ENCODE data around the gene TRIP11.

TRIP11 gene

DNA sequence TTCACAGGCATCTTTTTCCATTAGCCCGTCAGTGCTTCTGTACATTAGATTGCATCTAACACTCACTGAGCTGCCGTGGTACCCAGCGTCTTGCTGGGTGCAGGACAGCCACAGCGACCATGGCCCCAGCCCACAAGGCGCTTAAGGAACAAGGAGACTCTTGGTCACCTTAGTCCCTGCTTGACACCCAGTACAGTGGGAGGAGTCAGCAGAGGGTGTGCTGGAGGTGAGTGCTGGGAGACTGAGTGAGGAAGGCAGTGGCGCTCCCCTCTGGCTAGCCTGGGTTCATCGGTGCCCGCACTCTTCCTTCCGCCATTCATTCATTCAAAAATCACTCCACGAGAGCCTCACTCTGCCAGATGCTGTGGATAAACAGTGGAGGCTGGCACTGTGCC, 114.1 kb downstream of the TRIP11 start:
- DNase-seq (ENCODE audit: low read depth), result no peak
- H3K4me3 ChIP-seq (ENCODE audit: control insufficient read depth, low read depth, low read length), result no peak overlapping the region
- TF ChIP-seq, protein P1, sequence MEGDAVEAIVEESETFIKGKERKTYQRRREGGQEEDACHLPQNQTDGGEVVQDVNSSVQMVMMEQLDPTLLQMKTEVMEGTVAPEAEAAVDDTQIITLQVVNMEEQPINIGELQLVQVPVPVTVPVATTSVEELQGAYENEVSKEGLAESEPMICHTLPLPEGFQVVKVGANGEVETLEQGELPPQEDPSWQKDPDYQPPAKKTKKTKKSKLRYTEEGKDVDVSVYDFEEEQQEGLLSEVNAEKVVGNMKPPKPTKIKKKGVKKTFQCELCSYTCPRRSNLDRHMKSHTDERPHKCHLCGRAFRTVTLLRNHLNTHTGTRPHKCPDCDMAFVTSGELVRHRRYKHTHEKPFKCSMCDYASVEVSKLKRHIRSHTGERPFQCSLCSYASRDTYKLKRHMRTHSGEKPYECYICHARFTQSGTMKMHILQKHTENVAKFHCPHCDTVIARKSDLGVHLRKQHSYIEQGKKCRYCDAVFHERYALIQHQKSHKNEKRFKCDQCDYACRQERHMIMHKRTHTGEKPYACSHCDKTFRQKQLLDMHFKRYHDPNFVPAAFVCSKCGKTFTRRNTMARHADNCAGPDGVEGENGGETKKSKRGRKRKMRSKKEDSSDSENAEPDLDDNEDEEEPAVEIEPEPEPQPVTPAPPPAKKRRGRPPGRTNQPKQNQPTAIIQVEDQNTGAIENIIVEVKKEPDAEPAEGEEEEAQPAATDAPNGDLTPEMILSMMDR (conservative IDR thresholded peaks at IDR 0.05; ENCODE audit: control insufficient read depth, insufficient read depth, low read depth, low read length), result no peak

DNA sequence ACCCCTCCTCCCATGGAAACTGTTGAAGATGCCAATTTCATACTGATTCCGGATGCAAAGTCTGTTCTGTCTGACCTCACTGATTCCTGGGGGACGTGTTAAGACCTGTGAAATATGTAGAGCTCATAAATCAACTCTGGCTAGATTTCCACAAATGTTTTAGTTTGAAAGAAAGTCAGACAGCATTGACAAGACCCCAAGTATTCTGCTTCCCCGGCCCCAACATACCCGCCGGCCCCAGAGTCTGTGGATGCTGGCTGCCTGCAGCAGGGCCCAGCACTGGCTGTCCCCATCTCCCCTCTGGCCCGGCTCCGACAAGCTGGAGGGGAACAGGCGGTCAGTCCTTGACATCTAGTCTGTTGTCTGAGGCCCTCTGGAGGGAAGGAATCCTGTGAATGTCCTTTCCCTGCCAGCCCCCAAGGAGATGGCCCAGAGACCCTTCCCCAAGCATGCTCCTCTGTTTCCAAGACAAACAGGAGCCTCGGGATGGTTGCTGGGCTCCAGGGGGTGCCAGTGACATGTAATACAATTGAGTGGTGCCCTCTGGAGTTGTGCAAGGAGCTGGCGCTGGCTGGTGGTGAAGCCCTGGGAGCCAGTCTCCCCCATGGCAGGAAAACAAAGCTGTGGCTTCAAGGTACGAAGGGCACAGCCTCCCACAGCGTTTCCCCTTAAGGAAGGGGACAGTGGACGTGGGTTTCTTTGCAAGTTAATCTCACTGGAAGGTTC, 114.7 kb downstream of the TRIP11 start:
- TF ChIP-seq, protein P1 (conservative IDR thresholded peaks at IDR 0.05; ENCODE audit: control insufficient read depth, insufficient read depth, low read depth, low read length), result no peak
- no peak overlapping the region for H3K4me3 ChIP-seq (ENCODE audit: control insufficient read depth, low read depth, low read length)

DNA sequence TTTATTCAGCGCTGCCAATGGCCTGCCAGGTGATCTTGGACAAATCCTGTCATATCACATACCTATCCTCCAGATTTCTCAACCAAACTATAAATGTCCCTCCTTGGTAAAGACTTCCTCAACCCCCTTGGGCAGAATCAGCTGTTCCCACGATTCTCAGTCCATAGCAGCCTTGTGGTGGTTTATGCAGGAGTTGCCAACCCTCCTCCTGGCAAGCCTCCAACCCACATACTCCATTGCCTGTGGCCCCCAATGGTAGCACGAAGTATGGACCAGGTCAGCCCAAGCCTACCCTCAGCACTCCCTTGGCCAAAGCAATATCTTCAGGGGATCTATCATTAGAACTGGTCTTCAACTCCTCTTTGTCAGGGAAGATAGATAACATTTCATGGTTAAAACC, 119.3 kb downstream of the TRIP11 start:
- H3K4me3 ChIP-seq (ENCODE audit: control insufficient read depth, low read depth, low read length), result no peak overlapping the region
- DNase-seq (ENCODE audit: low read depth), result no peak
- TF ChIP-seq, protein P1 (conservative IDR thresholded peaks at IDR 0.05; ENCODE audit: control insufficient read depth, insufficient read depth, low read depth, low read length), result no peak

More for the DNA sequence above, 114.7 kb downstream of the TRIP11 start:
- DNase-seq (ENCODE audit: low read depth), result peak; percentile 54

DNA sequence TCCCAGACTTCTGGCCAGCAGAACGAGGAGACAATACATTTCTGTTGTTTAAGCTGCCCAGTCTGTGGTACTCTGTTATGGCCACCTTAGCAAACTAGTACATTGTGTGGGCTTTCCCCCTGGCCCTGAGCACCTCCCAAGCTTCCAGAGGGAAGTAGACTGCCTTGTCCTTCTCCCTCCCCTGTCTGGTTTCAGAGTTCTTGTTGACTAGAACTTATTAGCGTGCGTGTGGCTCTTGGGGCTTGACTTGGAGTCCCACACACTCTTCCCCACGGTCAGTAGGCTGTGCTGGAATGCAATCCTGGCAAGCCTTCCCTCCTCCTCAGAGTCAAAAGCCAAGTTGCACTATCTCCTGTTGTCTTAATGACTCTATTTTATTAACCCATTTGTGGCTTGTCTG, 120.0 kb downstream of the TRIP11 start:
- TF ChIP-seq, protein P1 (conservative IDR thresholded peaks at IDR 0.05; ENCODE audit: control insufficient read depth, insufficient read depth, low read depth, low read length), result no peak
- H3K4me3 ChIP-seq (ENCODE audit: control insufficient read depth, low read depth, low read length), result no peak overlapping the region
- peak; percentile 79 for DNase-seq (ENCODE audit: low read depth)

DNA sequence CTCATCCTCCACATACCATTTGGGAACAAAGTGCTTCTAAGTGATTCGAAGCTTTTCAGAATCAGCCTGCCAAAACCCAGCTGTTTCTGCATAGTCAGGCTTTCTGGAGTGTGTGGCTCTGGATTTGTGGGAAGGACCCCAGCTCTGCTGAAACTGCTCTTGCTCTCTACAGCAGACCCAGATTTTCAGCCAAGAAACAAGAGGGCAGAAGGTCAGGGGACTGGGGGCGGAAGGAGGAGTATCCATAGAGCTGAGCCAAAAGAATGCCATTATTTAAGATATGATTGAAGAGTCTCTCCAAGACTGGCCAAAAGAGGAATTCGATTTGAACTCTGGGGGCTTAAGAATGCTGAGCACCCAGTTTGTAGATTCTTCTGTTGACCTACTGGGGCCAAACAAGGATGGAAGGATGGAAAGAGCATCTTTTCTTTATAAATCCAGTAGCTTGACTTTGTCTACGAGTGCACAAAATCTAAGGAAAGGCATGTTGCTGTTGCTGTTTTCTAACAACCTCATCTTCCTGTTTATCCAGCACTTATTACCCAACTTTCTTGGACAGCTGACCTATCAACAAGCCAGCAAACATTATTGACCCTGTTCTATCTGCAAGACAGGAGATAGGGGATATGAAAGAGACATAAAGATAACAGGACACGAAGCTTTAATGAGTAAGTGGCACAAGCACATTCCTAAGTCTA, 121.5 kb downstream of the TRIP11 start:
- DNase-seq (ENCODE audit: low read depth), result peak; percentile 35
- no peak overlapping the region for H3K4me3 ChIP-seq (ENCODE audit: control insufficient read depth, low read depth, low read length)
- TF ChIP-seq, protein P1 (conservative IDR thresholded peaks at IDR 0.05; ENCODE audit: control insufficient read depth, insufficient read depth, low read depth, low read length), result no peak

Data from fibroblast of mammary gland (primary cell).